T-helper 2 cell treated with Interferon-gamma antibody and Interleukin-4, amounts not matched to agents 100 ng/mL and 5 ng/mL, for 36 hours (primary cell): ENCODE results near the gene FRK. TPM values are rescaled to one million over a fixed set of nuclear protein-coding genes. Genes with fewer than 3 reads are reported as not detected.
"Not testable (repeated sequence)": the region's sequence is repeated elsewhere in the genome, so short reads cannot be mapped to it uniquely, and the experiment has no call there.

ENCODE experiments used
- intact Hi-C: fragments of 100-400 bp; cut with micrococcal nuclease; formaldehyde crosslinking; loops from one replicate; pipeline ENCODE4 v1.15.1; 2023
- total RNA-seq: library from RNA; stranded (reverse); gene quantifications from 2 replicates; pipeline ENCODE4 v1.2.3, GENCODE V29; 2022

FRK gene
- total RNA-seq, 1 donor from 2014 or later = 0.14 TPM

DNA sequence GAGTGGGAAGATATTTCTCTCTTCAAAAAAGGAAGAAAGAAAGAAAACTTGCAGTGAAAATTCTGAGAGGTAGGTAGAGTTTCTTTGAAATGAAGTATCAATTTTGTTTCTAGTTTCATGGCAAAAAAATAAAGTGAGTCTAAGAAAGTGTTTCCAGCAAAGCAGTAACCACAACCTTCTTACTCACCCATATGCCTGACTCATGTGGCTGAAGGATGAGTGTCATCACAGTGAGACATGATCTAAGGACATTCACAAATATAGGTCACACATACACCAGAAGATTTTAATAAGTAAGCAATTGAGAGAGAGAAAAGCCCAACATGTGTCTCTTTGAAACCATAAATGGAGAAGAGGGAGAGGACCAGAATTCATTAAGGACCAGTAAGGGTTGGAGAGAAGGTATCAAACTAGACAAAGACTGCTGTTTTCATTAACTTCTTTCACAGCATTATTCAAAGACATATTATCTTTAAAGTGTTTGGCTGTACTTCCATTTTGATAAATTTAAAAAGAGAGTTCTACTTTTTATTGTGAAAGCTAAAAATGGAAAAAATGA, 169.5 kb downstream of the FRK start:
- intact Hi-C loops = loop anchor here (10.0 kb wide), 1 partner anchor 1796 kb away; no protein-coding TSS in a partner anchor

- intact Hi-C loops = loop anchor here (10.0 kb wide), 1 partner anchor 1795 kb away; no protein-coding TSS in a partner anchor
These were observed 170.5 kb downstream of the FRK start for GRCh38 chr6:115890238-115890637.

GRCh38 chr6:115888687-115889470, 171.8 kb downstream of the FRK start:
- intact Hi-C loops = not testable (repeated sequence)

DNA sequence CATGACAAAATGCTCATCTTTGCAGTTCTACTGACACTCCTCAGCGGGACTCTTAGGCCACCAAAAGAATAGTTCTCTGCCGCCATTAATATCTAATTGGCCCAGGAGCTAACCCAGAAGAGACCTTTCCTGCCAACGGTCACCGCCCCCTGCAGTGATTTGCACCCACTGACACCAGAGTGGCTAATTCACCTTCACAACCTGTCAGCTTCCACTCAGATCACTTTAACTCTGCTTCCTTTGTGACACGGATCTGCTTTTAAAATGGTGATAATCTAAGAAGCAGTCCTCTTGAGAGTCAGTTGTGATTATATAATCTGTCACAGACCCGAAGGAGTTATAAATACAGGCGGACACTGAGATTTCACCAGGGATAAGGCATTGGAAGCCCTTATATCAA, 172.8 kb downstream of the FRK start:
- intact Hi-C loops = no loop called here

DNA sequence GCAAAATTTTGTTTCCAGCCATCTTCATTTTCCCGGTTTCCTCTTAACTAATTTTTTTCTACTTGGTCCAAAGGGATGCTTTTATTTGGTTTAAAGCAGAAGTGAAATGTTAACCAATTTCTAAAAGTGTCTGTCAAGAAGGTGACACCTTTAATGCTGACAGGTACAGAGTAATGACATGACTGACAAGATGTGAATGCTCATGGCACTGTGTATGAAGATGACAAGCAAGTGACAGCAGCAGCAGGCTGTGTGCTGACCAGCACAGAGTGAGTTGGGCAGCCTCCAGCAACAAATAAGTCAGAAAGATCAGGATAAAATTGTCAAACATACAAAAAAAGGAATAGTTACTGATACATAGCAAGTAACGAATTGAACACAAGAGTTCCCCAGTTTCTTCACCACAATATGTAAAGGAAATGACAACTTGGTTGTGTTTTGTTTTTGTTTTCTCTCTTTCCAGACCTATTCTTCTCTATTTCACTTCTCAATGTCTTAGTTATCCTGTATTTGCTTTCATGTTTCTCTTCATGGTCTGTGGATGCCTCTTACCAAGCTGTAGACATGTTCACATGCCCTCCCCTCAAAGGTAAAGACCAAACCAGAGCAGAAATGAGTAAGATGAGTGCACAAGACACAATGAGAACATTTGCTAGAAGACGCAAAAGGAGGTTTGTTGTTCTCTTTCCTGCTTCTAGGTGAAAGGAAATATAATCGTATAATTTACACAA, 174.9 kb downstream of the FRK start:
- intact Hi-C loops = no loop called here

DNA sequence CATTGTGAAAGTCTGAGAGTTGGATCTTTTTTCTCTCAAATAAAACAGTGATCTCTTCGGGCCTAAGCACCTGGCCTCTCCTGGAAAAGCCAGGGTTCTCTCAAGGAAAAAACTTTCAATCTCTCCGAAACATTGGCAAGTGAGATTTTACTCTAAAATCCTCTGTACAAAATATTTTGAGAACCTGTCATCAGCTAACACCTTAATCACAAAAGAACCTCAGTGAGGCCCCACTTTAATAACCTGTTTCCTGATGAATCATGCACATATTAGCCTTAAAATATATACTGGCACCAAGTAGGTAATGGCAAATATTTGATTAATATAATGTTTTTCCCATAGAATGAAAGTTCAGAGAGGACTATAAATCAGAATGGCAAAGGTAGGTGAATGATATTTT, 177.9 kb downstream of the FRK start:
- intact Hi-C loops = no loop called here

- intact Hi-C loops = no loop called here
These were observed 178.5 kb downstream of the FRK start for GRCh38 chr6:115882174-115882573.

Other genes with a start within 250 kb of the FRK start
- 47.9 TPM in 2 replicates for gene NT5DC1, start 40.0 kb upstream of the FRK start, total RNA-seq
- gene COL10A1, start 65.2 kb upstream of the FRK start, total RNA-seq = not detected in 2 replicates
- gene TSPYL4, start 193.2 kb upstream of the FRK start, total RNA-seq = 15.3 and 16.1 TPM in 2 replicates
- 37.9 and 41.1 TPM in 2 replicates for gene TSPYL1, start 219.0 kb upstream of the FRK start, total RNA-seq